ENCODE data around the gene MAJIN. TPM values are rescaled to one million over a fixed set of nuclear protein-coding genes. Genes with fewer than 3 reads are reported as not detected.

The MAJIN gene
- total and polyA plus RNA-seq, 9 of the 15 experiments (the other 6 are each of a cell fraction or from before 2014, with no cell fraction given) = 0.17 to 0.83 (median 0.24) TPM; not detected in 2

DNA sequence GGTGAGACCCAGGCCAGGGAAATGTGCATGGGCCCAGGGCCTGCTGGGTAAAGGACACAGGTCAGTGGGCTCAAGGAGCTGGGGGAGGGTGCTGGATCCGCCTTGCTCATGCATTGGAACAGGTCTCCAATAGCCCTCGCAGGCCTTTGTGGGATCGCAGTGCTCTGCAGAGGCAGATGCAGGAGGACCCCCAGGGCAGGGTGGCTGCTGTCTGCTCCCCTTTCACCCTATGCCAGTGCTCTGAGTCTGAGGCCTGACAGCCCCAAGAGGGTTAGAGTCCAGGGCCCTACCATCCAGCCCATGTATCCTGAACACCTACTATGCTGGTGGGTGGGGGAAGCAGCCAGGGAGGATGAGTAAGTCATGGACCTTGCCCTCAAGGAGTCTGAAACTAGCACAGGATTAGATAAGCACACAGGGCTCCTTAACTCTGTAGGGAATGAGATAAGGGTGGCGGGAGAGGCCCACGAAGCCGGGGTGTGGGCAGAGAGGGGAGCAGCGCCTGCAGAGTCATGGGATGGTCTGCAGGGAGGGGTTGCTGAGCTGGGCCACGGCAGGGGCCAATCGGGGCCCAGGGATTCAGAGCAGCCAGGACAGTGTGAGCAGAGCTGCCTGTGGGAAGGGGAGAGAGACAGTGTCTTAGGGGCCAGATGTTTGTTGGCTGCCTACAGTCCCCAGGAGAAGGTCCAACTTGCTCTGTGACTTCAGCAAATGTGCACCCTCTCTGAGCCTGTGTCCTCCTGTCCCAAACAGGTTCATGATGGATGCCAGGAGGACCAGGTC, 83.0 kb downstream of the MAJIN start (continued):
- no peak for TF ChIP-seq KDM5B (IDR thresholded peaks at IDR 0.05; ENCODE audit: insufficient replicate concordance, low read depth, low read length)
- TF ChIP-seq, protein P1, sequence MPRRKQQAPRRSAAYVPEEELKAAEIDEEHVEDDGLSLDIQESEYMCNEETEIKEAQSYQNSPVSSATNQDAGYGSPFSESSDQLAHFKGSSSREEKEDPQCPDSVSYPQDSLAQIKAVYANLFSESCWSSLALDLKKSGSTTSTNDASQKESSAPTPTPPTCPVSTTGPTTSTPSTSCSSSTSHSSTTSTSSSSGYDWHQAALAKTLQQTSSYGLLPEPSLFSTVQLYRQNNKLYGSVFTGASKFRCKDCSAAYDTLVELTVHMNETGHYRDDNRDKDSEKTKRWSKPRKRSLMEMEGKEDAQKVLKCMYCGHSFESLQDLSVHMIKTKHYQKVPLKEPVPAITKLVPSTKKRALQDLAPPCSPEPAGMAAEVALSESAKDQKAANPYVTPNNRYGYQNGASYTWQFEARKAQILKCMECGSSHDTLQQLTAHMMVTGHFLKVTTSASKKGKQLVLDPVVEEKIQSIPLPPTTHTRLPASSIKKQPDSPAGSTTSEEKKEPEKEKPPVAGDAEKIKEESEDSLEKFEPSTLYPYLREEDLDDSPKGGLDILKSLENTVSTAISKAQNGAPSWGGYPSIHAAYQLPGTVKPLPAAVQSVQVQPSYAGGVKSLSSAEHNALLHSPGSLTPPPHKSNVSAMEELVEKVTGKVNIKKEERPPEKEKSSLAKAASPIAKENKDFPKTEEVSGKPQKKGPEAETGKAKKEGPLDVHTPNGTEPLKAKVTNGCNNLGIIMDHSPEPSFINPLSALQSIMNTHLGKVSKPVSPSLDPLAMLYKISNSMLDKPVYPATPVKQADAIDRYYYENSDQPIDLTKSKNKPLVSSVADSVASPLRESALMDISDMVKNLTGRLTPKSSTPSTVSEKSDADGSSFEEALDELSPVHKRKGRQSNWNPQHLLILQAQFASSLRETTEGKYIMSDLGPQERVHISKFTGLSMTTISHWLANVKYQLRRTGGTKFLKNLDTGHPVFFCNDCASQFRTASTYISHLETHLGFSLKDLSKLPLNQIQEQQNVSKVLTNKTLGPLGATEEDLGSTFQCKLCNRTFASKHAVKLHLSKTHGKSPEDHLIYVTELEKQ (CRISPR knock-in tag; IDR thresholded peaks at IDR 0.05) = no peak
- TF ChIP-seq, protein P2, sequence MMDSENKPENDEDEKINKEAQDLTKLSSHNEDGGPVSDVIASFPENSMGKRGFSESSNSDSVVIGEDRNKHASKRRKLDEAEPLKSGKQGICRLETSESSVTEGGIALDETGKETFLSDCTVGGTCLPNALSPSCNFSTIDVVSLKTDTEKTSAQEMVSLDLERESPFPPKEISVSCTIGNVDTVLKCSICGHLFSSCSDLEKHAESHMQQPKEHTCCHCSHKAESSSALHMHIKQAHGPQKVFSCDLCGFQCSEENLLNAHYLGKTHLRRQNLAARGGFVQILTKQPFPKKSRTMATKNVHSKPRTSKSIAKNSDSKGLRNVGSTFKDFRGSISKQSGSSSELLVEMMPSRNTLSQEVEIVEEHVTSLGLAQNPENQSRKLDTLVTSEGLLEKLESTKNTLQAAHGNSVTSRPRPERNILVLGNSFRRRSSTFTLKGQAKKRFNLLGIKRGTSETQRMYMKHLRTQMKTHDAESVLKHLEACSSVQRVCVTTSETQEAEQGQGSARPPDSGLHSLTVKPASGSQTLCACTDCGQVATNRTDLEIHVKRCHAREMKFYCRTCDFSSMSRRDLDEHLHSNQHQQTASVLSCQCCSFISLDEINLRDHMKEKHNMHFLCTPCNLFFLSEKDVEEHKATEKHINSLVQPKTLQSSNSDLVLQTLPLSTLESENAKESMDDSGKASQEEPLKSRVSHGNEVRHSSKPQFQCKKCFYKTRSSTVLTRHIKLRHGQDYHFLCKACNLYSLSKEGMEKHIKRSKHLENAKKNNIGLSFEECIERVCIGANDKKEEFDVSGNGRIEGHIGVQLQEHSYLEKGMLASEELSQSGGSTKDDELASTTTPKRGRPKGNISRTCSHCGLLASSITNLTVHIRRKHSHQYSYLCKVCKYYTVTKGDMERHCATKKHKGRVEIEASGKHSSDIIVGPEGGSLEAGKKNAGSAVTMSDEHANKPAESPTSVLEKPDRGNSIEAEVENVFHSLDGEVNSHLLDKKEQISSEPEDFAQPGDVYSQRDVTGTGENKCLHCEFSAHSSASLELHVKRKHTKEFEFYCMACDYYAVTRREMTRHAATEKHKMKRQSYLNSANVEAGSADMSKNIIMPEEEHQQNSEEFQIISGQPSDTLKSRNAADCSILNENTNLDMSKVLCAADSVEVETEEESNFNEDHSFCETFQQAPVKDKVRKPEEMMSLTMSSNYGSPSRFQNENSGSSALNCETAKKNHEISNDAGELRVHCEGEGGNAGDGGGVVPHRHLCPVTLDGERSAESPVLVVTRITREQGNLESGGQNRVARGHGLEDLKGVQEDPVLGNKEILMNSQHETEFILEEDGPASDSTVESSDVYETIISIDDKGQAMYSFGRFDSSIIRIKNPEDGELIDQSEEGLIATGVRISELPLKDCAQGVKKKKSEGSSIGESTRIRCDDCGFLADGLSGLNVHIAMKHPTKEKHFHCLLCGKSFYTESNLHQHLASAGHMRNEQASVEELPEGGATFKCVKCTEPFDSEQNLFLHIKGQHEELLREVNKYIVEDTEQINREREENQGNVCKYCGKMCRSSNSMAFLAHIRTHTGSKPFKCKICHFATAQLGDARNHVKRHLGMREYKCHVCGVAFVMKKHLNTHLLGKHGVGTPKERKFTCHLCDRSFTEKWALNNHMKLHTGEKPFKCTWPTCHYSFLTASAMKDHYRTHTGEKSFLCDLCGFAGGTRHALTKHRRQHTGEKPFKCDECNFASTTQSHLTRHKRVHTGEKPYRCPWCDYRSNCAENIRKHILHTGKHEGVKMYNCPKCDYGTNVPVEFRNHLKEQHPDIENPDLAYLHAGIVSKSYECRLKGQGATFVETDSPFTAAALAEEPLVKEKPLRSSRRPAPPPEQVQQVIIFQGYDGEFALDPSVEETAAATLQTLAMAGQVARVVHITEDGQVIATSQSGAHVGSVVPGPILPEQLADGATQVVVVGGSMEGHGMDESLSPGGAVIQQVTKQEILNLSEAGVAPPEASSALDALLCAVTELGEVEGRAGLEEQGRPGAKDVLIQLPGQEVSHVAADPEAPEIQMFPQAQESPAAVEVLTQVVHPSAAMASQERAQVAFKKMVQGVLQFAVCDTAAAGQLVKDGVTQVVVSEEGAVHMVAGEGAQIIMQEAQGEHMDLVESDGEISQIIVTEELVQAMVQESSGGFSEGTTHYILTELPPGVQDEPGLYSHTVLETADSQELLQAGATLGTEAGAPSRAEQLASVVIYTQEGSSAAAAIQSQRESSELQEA (IDR thresholded peaks at IDR 0.05; ENCODE audit: low read depth) = no peak
- peak; percentile 97 for TF ChIP-seq MAZ (CRISPR knock-in tag; conservative IDR thresholded peaks at IDR 0.05 in 1 of 2, IDR thresholded peaks at IDR 0.05 in 1 of 2)
- TF ChIP-seq ZNF184 (CRISPR knock-in tag; IDR thresholded peaks at IDR 0.05) = no peak
- no peak for TF ChIP-seq ZNF408 (CRISPR knock-in tag; IDR thresholded peaks at IDR 0.05; ENCODE audit: low read depth)
- TF ChIP-seq, protein P3, sequence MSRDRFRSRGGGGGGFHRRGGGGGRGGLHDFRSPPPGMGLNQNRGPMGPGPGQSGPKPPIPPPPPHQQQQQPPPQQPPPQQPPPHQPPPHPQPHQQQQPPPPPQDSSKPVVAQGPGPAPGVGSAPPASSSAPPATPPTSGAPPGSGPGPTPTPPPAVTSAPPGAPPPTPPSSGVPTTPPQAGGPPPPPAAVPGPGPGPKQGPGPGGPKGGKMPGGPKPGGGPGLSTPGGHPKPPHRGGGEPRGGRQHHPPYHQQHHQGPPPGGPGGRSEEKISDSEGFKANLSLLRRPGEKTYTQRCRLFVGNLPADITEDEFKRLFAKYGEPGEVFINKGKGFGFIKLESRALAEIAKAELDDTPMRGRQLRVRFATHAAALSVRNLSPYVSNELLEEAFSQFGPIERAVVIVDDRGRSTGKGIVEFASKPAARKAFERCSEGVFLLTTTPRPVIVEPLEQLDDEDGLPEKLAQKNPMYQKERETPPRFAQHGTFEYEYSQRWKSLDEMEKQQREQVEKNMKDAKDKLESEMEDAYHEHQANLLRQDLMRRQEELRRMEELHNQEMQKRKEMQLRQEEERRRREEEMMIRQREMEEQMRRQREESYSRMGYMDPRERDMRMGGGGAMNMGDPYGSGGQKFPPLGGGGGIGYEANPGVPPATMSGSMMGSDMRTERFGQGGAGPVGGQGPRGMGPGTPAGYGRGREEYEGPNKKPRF (IDR thresholded peaks at IDR 0.05; ENCODE audit: low read depth, low read length) = no peak
- TF ChIP-seq, protein P4, sequence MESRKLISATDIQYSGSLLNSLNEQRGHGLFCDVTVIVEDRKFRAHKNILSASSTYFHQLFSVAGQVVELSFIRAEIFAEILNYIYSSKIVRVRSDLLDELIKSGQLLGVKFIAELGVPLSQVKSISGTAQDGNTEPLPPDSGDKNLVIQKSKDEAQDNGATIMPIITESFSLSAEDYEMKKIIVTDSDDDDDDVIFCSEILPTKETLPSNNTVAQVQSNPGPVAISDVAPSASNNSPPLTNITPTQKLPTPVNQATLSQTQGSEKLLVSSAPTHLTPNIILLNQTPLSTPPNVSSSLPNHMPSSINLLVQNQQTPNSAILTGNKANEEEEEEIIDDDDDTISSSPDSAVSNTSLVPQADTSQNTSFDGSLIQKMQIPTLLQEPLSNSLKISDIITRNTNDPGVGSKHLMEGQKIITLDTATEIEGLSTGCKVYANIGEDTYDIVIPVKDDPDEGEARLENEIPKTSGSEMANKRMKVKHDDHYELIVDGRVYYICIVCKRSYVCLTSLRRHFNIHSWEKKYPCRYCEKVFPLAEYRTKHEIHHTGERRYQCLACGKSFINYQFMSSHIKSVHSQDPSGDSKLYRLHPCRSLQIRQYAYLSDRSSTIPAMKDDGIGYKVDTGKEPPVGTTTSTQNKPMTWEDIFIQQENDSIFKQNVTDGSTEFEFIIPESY (CRISPR knock-in tag; IDR thresholded peaks at IDR 0.05) = no peak; the same call in 1 of the 2 replicates
- TF ChIP-seq ZNF311 (CRISPR knock-in tag; IDR thresholded peaks at IDR 0.05) = 0 out of 2 replicates have a peak, but pooled peaks have one; percentile 30

All from K562 (cell line).